GM12878 (cell line): ENCODE measurements around the gene CCDC51. TPM values are rescaled to one million over a fixed set of nuclear protein-coding genes. Genes with fewer than 3 reads are reported as not detected.

Source experiments
- CBFB ChIP-seq: IDR thresholded peaks from 2 replicates; pipeline ENCODE4 v1.6.1; 2016; ENCODE audit warnings: antibody characterized with exemption, low read depth
- CBX5 ChIP-seq: sonication (generic); IDR thresholded peaks from 2 replicates; pipeline ENCODE4 v1.6.1; 2016; ENCODE audit warnings: low read depth, moderate library complexity, mild to moderate bottlenecking, inconsistent platforms
- DPF2 ChIP-seq: fragments of 450-650 bp; IDR thresholded peaks from 2 replicates; pipeline ENCODE4 v1.6.1; 2017; ENCODE audit warnings: mild to moderate bottlenecking
- EZH2 ChIP-seq: IDR thresholded peaks from 2 replicates; pipeline ENCODE4 v1.6.1; 2012; ENCODE audit warnings: low read depth, mild to moderate bottlenecking, control low read depth, inconsistent platforms, low read length, borderline replicate concordance; ENCODE audit not compliant: control insufficient read depth
- GABPA ChIP-seq: IDR thresholded peaks from 2 replicates; pipeline ENCODE4 v1.6.1; 2014; ENCODE audit warnings: antibody characterized with exemption, low read depth, mild to moderate bottlenecking, inconsistent platforms
- GATAD2B ChIP-seq: fragments of 450-650 bp; conservative IDR thresholded peaks from 2 replicates; pipeline ENCODE4 v1.6.1; 2017; ENCODE audit warnings: low read depth, mild to moderate bottlenecking, moderate library complexity
- IKZF2 ChIP-seq, 2 experiments: fragments of 450-650 bp; IDR thresholded peaks; 2 replicates each; pipeline ENCODE4 v1.6.1; 2017; ENCODE audit warnings: mild to moderate bottlenecking in 2 of 2, moderate library complexity in 2 of 2
- KLF5 ChIP-seq: fragments of 450-650 bp; IDR thresholded peaks from 2 replicates; pipeline ENCODE4 v1.6.1; 2014; ENCODE audit warnings: mild to moderate bottlenecking; ENCODE audit not compliant: partially characterized antibody
- LARP7 ChIP-seq: fragments of 450-650 bp; IDR thresholded peaks from 2 replicates; pipeline ENCODE4 v1.6.1; 2017; ENCODE audit warnings: mild to moderate bottlenecking
- NFXL1 ChIP-seq: fragments of 450-650 bp; IDR thresholded peaks from 2 replicates; pipeline ENCODE4 v1.6.1; 2017; ENCODE audit warnings: antibody characterized with exemption, mild to moderate bottlenecking, borderline replicate concordance
- SRF ChIP-seq, 2 experiments: IDR thresholded peaks; 2 replicates each; pipeline ENCODE4 v1.6.1; 2011; ENCODE audit warnings: low read depth in 2 of 2, low read length in 2 of 2, mild to moderate bottlenecking in 1 of 2, moderate library complexity in 1 of 2
- WRNIP1 ChIP-seq: IDR thresholded peaks from 2 replicates; pipeline ENCODE4 v1.6.1; 2011; ENCODE audit warnings: low read depth, low read length, improper control_type of control experiment, borderline replicate concordance
- polyA plus RNA-seq, 11 experiments: library from polyadenylated mRNA; depleted of rRNA in 4 of 11; unstranded in 6 of 11; stranded (reverse) in 5 of 11; fragments of >200 nt; fragmentation: Nextera tagmentation in 4 of 11; fragmentation: Illumina TruSeq in 1 of 11; extraction: Ambion mirVana in 4 of 11; extraction: Trizol in 1 of 11; gene quantifications; 1 replicate in 1 of 11; 2 replicates in 10 of 11; pipeline versions ENCODE4 v1.2.1 to v1.2.3, GENCODE V29; 2011 to 2016; ENCODE audit warnings: inconsistent platforms in 2 of 11, missing spikeins in 2 of 11, low read depth in 1 of 11
- total RNA-seq, 4 experiments: library from RNA; depleted of rRNA in 3 of 4; stranded (reverse); fragments of >200 nt in 3 of 4; fragmentation: Illumina TruSeq in 1 of 4; extraction: Trizol in 1 of 4; gene quantifications; 2 replicates each; pipeline versions ENCODE4 v1.2.1 to v1.2.3, GENCODE V29; 2013 to 2021
- TF ChIP-seq, protein P1 (sequence below): fragments of 450-650 bp; IDR thresholded peaks from 2 replicates; pipeline ENCODE4 v1.6.1; 2017; ENCODE audit warnings: mild to moderate bottlenecking, moderate library complexity

Gene CCDC51
- total and polyA plus RNA-seq, 10 of the 15 experiments (the other 5 are each of a cell fraction or from before 2014, with no cell fraction given) = 10.6 to 54.9 (median 28.5) TPM

DNA sequence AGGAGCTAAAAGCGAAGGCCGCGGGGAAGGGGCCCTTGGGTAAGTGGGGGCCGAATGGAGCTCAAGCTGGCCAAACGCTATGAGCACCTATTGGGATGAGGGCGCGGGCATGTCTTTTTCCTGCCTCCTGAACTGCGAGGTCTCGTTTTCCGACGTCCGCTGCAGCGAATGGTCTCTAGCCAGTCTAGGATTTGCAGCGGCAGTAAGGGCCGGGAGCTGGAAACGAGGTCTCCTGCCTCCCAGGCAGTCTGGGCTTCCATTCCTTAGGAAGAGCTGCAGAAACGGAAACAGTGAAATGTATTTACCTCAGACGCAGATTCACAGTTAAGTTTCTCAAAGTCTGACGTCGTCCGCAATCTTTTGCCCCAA lies 655 bp upstream of the CCDC51 start (continued):
- TF ChIP-seq, protein P1, sequence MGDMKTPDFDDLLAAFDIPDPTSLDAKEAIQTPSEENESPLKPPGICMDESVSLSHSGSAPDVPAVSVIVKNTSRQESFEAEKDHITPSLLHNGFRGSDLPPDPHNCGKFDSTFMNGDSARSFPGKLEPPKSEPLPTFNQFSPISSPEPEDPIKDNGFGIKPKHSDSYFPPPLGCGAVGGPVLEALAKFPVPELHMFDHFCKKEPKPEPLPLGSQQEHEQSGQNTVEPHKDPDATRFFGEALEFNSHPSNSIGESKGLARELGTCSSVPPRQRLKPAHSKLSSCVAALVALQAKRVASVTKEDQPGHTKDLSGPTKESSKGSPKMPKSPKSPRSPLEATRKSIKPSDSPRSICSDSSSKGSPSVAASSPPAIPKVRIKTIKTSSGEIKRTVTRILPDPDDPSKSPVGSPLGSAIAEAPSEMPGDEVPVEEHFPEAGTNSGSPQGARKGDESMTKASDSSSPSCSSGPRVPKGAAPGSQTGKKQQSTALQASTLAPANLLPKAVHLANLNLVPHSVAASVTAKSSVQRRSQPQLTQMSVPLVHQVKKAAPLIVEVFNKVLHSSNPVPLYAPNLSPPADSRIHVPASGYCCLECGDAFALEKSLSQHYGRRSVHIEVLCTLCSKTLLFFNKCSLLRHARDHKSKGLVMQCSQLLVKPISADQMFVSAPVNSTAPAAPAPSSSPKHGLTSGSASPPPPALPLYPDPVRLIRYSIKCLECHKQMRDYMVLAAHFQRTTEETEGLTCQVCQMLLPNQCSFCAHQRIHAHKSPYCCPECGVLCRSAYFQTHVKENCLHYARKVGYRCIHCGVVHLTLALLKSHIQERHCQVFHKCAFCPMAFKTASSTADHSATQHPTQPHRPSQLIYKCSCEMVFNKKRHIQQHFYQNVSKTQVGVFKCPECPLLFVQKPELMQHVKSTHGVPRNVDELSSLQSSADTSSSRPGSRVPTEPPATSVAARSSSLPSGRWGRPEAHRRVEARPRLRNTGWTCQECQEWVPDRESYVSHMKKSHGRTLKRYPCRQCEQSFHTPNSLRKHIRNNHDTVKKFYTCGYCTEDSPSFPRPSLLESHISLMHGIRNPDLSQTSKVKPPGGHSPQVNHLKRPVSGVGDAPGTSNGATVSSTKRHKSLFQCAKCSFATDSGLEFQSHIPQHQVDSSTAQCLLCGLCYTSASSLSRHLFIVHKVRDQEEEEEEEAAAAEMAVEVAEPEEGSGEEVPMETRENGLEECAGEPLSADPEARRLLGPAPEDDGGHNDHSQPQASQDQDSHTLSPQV = no peak
- TF ChIP-seq NFXL1 (no peak), CBX5 (no peak), GATAD2B (no peak), DPF2 (no peak), LARP7 (0 out of 2 replicates have a peak, but pooled peaks have one; percentile 0), WRNIP1 (no peak), EZH2 (no peak), IKZF2 (IDR thresholded peaks at IDR 0.05) (no peak), KLF5 (no peak), CBFB (0 out of 2 replicates have a peak, but pooled peaks have one; percentile 6), SRF (IDR thresholded peaks at IDR 0.05; ENCODE audit: low read depth in 2 of 2, low read length in 2 of 2) (no peak), GABPA (no peak)
